ENCODE data around the gene RASSF5. TPM values are rescaled to one million over a fixed set of nuclear protein-coding genes. Genes with fewer than 3 reads are reported as not detected.

RASSF5 gene
- total and polyA plus RNA-seq, 2 of the 13 experiments (the other 11 are each of a cell fraction or from before 2014, with no cell fraction given), result 0.18 to 0.40 TPM

DNA sequence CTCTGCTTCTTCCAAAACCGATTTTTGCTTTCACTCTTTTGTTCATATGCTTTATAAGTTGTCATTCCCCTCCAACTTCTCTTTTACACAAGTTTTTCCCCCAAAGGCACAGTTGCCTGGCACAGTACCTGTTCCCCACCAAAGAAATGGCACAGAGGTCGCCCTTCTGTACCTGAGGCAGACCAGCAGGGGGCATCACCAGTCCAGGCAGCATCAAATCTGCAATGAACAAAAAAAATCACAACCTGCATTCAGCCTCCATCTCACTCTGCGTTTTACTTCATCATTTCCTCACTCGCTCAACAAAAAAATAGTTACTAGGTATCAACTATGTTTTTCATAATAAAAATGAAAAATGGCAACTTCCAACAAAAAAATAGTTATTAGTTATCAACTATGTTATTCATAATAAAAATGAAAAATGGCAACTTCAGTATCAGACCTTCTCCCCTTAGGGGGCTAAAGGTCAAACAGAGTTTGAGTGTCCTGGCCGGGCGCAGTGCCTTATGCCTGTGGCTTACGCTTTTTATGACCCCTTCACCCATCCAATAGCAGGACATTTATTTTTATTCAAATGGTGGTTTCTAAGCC is 100.9 kb downstream of the RASSF5 start (continued):
- TF ChIP-seq ZNF772 (CRISPR knock-in tag; IDR thresholded peaks at IDR 0.05), result no peak
- no peak for TF ChIP-seq ZNF777 (CRISPR knock-in tag; IDR thresholded peaks at IDR 0.05)
- TF ChIP-seq AGO2 (optimal IDR thresholded peaks at IDR 0.05; ENCODE audit: low read depth, low read length), result no peak
- TF ChIP-seq, protein P1, sequence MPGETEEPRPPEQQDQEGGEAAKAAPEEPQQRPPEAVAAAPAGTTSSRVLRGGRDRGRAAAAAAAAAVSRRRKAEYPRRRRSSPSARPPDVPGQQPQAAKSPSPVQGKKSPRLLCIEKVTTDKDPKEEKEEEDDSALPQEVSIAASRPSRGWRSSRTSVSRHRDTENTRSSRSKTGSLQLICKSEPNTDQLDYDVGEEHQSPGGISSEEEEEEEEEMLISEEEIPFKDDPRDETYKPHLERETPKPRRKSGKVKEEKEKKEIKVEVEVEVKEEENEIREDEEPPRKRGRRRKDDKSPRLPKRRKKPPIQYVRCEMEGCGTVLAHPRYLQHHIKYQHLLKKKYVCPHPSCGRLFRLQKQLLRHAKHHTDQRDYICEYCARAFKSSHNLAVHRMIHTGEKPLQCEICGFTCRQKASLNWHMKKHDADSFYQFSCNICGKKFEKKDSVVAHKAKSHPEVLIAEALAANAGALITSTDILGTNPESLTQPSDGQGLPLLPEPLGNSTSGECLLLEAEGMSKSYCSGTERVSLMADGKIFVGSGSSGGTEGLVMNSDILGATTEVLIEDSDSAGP (CRISPR knock-in tag; IDR thresholded peaks at IDR 0.05; ENCODE audit: borderline replicate concordance), result no peak
- peak; percentile 59 for TF ChIP-seq STAG1 (CRISPR knock-in tag; IDR thresholded peaks at IDR 0.05)
- TF ChIP-seq NR2F6 (IDR thresholded peaks at IDR 0.05), result peak; percentile 16; the same call in 1 of the 2 replicates
- TF ChIP-seq NR2F6 (CRISPR knock-in tag; IDR thresholded peaks at IDR 0.05), result no peak

DNA sequence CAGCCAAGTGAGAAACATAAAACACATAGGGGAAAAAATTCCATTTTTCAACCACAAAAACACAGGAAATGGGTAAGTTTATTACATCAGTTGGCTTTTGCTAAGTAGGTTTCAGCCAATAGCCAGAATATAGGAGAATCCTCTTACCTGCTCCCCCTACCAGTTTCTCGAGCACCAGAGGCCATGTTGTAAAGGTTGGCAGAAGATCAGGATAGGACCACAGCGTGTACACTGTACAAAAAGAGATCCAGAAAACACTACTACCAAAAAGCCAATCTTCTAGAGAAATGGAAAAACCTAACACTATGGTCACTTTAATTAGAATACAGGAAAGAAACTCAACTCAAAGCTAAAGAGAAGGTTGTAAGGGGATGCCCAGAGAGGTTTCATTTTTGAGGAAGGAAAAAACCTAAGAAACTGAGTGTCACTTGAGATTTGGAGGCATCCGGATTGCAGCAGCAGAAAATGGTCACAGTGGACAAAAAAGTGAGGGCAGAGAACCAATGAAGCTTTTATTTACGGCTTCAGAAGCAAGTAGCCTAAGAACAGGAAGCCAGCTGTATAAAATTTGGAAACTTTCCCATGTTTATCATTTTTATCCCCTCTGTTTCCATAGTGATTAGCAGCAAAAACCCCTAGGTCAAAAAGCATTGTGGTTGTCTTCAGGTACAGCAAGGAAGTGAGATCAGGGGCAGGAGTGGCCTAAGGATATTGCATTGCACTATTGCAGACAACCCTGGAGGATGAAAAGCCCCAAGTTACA is 102.1 kb downstream of the RASSF5 start:
- Histone ChIP-seq H3K9me3 (ENCODE audit: low read length) (no peaks in the 10 kb centered on the region), H3K9ac (ENCODE audit: insufficient read depth, low read depth, low read length) (no peak overlapping the region), H3K79me2 (ENCODE audit: insufficient read depth, low read length) (peaks cover 13% of the 10 kb centered on the region), H3K36me3 (replicated peaks in 1 of 2; ENCODE audit: control insufficient read depth in 1 of 2, insufficient read depth in 2 of 2, low read length in 2 of 2) (peaks cover 6 to 36% of the 10 kb centered on the region in 2 experiments), H3K27ac (ENCODE audit: extremely low read length, insufficient read depth, low read length) (no peak overlapping the region), H4K20me1 (ENCODE audit: insufficient read depth, low read length) (no peaks in the 10 kb centered on the region), H3K27me3 (ENCODE audit: control insufficient read depth in 1 of 2, insufficient read depth in 2 of 2, low read length in 2 of 2) (no peaks in the 10 kb centered on the region), H3K4me2 (ENCODE audit: low read depth, low read length) (no peak overlapping the region), H3K4me1 (ENCODE audit: insufficient read depth, low read length) (peaks cover 10% of the 10 kb centered on the region), H2AFZ (ENCODE audit: low read length) (no peak overlapping the region), H3K4me3 (replicated peaks in 1 of 3; ENCODE audit: insufficient read depth in 1 of 3, low read depth in 2 of 3, low read length in 3 of 3) (no peak overlapping the region)
- ATAC-seq (no peak), DNase-seq (ENCODE audit: low spot score) (no peak), FAIRE-seq (no peak)
- in situ Hi-C loops (cut with HindIII; ENCODE audit: extremely low pct_ligation_motif_present, low pct_unique_long_range_greater_than_20kb) (no loop called here), intact Hi-C loops (cut with micrococcal nuclease; ENCODE audit: unreplicated experiment) (loop anchor here (2.0 kb wide), 1 partner anchor 55 kb away; no protein-coding TSS in a partner anchor)
- TF ChIP-seq ZNF792 (CRISPR knock-in tag; IDR thresholded peaks at IDR 0.05) (no peak), ZNF234 (CRISPR knock-in tag; conservative IDR thresholded peaks at IDR 0.05) (no peak), KLF15 (CRISPR knock-in tag; IDR thresholded peaks at IDR 0.05; ENCODE audit: borderline replicate concordance) (no peak), PTBP1 (IDR thresholded peaks at IDR 0.05; ENCODE audit: low read depth, low read length, poor library complexity, severe bottlenecking) (no peak), EHMT2 (IDR thresholded peaks at IDR 0.05; ENCODE audit: borderline replicate concordance, low read depth, low read length) (no peak), ZNF740 (CRISPR knock-in tag; IDR thresholded peaks at IDR 0.05) (no peak), GLI4 (CRISPR knock-in tag; IDR thresholded peaks at IDR 0.05; ENCODE audit: borderline replicate concordance) (no peak)
- TF ChIP-seq, protein P2, sequence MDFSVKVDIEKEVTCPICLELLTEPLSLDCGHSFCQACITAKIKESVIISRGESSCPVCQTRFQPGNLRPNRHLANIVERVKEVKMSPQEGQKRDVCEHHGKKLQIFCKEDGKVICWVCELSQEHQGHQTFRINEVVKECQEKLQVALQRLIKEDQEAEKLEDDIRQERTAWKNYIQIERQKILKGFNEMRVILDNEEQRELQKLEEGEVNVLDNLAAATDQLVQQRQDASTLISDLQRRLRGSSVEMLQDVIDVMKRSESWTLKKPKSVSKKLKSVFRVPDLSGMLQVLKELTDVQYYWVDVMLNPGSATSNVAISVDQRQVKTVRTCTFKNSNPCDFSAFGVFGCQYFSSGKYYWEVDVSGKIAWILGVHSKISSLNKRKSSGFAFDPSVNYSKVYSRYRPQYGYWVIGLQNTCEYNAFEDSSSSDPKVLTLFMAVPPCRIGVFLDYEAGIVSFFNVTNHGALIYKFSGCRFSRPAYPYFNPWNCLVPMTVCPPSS (IDR thresholded peaks at IDR 0.05), result no peak
- 98% methylated on average over 4 of the region's 4 CpGs for WGBS (ENCODE audit: low lambda C conversion rate)
- CTCF ChIA-PET (ENCODE audit: low intra/inter-chr PET ratio, low total read pairs), result interaction anchor here (1.6 kb wide), 1 partner anchor 25 kb away, joined by 4 read pairs; no protein-coding TSS in a partner anchor
- no TSS peak for BruUV-seq (replicated peaks)
- POLR2A ChIA-PET, result no interaction called here
